HG03469 (cell line): ENCODE data around the gene TMEM198.

Experiments
- ATAC-seq: cut with Tn5 transposase; IDR thresholded peaks from one replicate; pipeline ENCODE4 v1.9.1; 2021; ENCODE audit warnings: mild to moderate bottlenecking, moderate library complexity, moderate number of reproducible peaks; ENCODE audit not compliant: unreplicated experiment

The TMEM198 gene

GRCh38 chr2:219560893-219561178 lies 17.0 kb downstream of the TMEM198 start:
- no peak for ATAC-seq

- no peak for ATAC-seq
Observed at GRCh38 chr2:219561179-219562048, 17.6 kb downstream of the TMEM198 start.

GRCh38 chr2:219562049-219563020 lies 18.5 kb downstream of the TMEM198 start:
- ATAC-seq: no peak

- no peak for ATAC-seq
Observed at GRCh38 chr2:219563271-219563928, 19.6 kb downstream of the TMEM198 start.

- ATAC-seq: no peak
Observed at GRCh38 chr2:219565130-219566080, 21.6 kb downstream of the TMEM198 start.

- no peak for ATAC-seq
Observed at GRCh38 chr2:219566640-219567039, 22.8 kb downstream of the TMEM198 start.

- ATAC-seq: no peak
Observed at GRCh38 chr2:219567131-219567530, 23.3 kb downstream of the TMEM198 start.

GRCh38 chr2:219567791-219568361 lies 24.0 kb downstream of the TMEM198 start:
- ATAC-seq: no peak

GRCh38 chr2:219569041-219569440 lies 25.2 kb downstream of the TMEM198 start:
- no peak for ATAC-seq

- ATAC-seq: no peak
Observed at GRCh38 chr2:219569635-219570034, 25.8 kb downstream of the TMEM198 start.

- no peak for ATAC-seq
Observed at GRCh38 chr2:219570194-219570923, 26.5 kb downstream of the TMEM198 start.

- ATAC-seq: no peak
Observed at GRCh38 chr2:219570924-219571310, 27.1 kb downstream of the TMEM198 start.

GRCh38 chr2:219571311-219572236 lies 27.7 kb downstream of the TMEM198 start, which contains the start of gene OBSL1:
TSS of gene OBSL1 (minus strand) at chr2:219571539. CDS start at chr2:219571232, 307 bp downstream.
- no peak for ATAC-seq

- no peak for ATAC-seq
Observed at GRCh38 chr2:219572237-219573001, 28.6 kb downstream of the TMEM198 start, which contains the start of gene INHA. TSS of gene INHA (plus strand) at chr2:219572310. CDS start at chr2:219572375, 65 bp downstream.

- ATAC-seq: no peak
Observed at GRCh38 chr2:219573166-219573565, 29.3 kb downstream of the TMEM198 start.

GRCh38 chr2:219574484-219575311 lies 30.9 kb downstream of the TMEM198 start:
- ATAC-seq: no peak
